NCI-H345 (cell line): ENCODE measurements around the gene MUSK.
"Not testable (repeated sequence)": the region's sequence is repeated elsewhere in the genome, so short reads cannot be mapped to it uniquely, and the experiment has no call there.

Experiments used
- DNase-seq: peaks from one replicate; lab custom pipeline; 2025; lab: John Stamatoyannopoulos, UW

MUSK gene

GRCh38 chr9:110695846-110696245 lies 27.3 kb downstream of the MUSK start:
- not testable (repeated sequence) for DNase-seq

- no peak for DNase-seq
Observed at GRCh38 chr9:110700953-110701352, 32.4 kb downstream of the MUSK start.

- DNase-seq, result no peak
Observed at GRCh38 chr9:110703669-110704068, 35.1 kb downstream of the MUSK start.

- peak; percentile 32 for DNase-seq
Observed at GRCh38 chr9:110707419-110707818, 38.8 kb downstream of the MUSK start.

DNA sequence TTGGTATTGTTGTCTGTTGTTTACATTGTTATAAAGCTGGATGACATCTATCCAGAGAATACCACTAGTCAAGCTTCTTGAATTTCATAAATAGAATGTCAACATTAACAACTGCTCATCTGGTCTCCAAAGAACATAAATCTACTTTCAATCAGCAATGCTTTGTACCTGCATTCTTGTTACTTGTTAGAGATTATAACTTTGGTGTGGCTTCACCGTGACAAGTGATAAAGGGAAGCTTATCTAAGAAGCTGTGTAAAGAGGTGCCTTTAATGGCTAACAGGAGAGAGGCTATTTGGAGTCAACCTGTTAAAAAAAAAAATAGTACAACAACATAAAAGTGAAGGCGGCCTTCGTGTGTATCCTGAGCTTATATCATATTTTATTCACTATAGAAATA lies 41.8 kb downstream of the MUSK start:
- DNase-seq, result peak; percentile 52

DNA sequence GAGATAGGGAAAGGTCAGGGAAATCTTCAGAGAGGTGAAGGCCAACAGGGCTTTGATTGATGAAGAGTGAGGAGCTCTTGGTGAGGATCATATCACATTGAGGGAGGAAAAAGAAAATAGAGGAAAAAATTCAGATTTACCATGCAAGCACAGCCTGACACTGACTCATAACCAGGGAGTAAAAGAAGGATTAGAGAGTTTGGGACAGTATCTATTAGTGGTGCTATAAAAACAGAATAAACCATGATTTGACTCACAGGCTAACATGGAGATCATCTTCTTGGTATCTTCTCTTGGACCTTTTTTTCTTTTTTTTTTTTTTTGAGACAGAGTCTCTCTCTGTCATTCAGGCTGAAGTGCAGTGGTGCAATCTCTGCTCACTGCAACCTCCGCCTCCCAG lies 44.4 kb downstream of the MUSK start:
- DNase-seq, result no peak

DNA sequence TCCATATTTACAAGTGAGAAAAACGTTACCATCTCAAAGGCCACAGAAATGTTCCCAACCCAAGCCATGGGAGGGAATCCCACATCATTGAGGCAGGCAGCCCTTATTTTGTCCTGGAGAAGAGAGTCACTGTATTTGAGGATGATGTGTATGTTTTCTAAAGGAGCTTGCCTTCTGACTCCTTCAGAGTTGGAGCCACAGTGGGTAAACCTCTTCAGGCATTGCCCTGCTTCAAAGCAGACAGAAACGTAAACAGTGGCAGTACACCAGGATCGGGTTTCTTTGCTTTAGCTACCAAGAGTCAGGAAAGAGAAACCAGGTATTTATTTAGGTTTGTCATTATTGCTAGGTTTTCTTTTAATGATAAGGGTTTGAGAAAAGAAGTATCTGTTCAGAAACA lies 45.7 kb downstream of the MUSK start:
- peak; percentile 61 for DNase-seq

DNA sequence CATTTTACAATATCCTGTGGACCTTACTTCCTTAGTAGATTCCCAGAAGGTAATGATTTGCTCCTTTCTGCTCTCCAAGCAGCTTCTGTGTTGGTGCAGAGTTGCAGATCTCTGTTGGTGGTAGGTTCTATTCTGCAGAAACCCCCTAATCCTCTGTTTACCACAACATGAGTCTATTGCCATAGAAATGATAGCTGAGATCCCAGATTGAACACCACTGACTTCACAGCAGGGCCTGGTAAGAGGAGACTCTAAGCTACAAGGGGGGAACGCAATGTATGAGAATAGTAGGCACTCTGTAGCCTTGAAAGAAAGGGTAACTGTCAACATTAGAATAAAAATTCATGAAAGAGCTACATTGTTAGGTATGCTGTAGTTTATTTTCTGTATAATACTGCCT lies 59.5 kb downstream of the MUSK start:
- DNase-seq, result no peak

DNA sequence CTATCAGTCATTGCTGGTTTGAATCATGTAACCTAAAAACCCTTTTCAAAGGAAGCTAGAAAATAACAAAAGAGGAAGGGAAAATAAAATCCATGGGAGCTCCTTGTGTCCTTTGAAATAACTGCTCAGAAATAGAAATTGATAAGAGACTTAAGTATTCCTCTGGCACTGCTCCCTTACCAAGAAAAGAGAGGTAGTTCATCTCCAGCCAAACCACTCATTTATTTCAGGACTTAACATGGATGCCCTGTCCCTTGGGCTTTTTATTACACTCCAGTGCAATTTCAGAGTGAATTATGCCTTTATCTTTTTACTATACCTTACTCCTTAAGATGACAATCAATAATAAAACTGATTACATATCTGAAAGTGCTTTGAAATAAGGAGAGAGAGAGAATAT lies 61.0 kb downstream of the MUSK start:
- no peak for DNase-seq

GRCh38 chr9:110731437-110732028 lies 62.9 kb downstream of the MUSK start:
- no peak for DNase-seq

GRCh38 chr9:110738982-110739381 lies 70.4 kb downstream of the MUSK start:
- no peak for DNase-seq

- DNase-seq, result peak; percentile 35
Observed at GRCh38 chr9:110742741-110743371, 74.3 kb downstream of the MUSK start.

DNA sequence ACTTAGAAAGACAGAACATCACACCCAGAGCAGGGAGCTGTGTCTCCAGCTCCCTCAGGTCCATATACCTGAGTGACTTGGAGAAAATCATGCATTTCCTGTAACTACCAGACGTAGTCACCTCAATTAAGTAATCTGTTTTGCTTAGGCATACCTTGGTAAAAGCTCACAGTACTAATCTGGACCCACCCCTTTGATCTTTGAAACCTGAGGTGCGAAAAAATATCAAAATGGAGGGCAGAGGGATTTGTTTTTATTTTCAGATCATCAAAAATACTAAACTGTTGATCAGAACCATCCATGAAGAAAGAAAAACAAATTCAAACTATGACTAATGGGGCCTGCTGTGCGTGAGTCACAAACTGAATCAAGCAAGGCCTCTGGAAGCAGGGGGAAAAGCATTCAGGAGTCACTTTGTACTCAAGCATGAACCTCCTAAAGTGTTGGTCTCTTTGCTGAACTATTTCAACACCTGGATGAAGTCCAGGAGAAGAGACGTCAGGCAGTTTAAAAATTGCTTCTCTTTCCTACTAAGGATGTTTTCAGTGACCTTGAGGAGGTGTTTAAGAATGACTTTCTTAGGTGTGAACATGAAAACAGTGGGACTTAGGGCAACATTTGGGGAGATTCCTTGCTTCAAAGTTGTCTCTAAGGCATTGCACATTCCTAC lies 76.3 kb downstream of the MUSK start:
- DNase-seq, result peak; percentile 9

DNA sequence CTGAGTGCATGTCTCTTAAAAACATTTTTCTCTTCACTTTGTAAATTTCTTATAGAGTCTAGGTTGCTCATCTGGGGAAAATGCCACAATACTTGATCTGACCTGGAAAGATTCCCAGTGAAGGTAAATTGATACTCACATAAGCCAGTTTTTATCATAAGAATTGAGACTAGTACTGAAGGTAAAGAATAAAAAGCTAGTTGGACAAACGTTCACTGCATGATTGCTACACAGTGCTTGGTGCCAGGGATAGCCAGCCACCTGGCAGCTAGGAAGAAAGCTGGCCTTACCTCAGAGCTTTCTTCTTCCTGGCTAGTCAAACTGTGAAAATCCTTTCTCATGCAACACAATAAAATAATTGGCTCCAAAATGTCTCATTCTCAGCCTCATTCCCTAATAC lies 77.1 kb downstream of the MUSK start:
- no peak for DNase-seq

GRCh38 chr9:110746211-110746930 lies 77.8 kb downstream of the MUSK start:
- DNase-seq, result no peak

- no peak for DNase-seq
Observed at GRCh38 chr9:110748251-110748893, 79.8 kb downstream of the MUSK start.

GRCh38 chr9:110750272-110750671 lies 81.7 kb downstream of the MUSK start:
- DNase-seq, result no peak

DNA sequence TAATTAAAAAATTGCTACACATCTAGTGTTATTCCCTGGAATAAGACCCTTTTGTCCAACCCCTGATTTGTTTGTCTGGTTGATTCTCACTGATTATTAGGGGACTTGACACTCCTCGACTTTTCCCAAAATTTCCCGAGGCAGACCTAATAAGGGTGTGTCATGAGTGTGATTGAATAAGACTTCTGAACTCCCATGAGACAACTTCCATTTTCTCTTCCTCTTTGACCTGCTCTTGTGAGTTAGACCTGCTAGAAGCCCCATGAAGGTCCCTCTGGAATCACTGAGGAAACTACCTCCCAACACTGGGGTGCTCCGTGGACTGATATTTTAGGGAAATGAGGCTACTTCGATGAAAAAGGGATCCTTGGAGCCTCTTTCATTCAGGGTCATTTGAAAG lies 83.4 kb downstream of the MUSK start:
- no peak for DNase-seq

GRCh38 chr9:110752766-110753165 lies 84.2 kb downstream of the MUSK start:
- no peak for DNase-seq

DNA sequence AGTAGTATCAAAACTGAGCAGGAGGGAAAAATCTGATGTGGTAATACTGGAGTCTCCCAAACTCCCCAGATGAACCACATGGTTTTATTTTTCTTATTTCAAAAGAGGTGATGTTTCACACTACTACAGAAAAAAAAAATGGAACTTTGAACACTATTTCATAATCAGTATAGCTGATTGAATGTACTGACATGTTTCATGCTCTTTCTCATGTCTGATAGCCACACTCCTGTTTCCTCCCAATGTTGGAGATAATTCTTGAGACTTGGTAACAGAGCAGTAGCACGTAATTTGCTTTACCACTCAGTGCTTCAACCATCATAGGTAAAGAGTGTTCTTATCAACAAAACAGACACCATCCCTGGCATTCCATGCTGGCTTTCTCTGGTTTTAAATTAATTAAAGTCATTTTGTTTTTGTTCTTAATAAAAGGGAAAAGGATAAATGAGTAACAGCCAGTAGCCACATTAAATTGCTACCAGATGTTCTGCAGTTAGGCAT lies 85.2 kb downstream of the MUSK start:
- DNase-seq, result no peak

DNA sequence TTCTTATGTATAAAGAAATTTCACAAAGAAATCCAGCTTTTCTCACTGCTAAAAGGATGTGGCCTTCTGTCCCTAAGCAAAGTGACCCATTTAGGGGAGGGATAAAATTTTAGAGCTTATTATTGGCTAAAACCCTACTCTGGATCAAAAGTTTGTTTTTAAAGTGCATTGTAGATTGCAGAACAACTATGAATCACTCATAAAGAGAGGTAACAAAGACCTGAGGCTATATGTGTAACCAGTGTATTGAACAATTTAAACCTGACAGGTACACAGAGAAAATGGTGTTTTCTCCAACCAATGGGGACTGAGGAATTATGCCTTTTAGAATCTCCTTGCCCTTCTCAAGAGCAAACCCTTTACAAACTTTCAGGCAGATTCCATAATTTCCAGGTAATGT lies 86.6 kb downstream of the MUSK start:
- no peak for DNase-seq

- no peak for DNase-seq
Observed at GRCh38 chr9:110758201-110758600, 89.6 kb downstream of the MUSK start.
